Spleen (tissue), 7 donors: ENCODE data around the gene ALMS1.

Experiments
- POLR2A ChIP-seq, 3 donors: fragments of 450-650 bp; IDR thresholded peaks; one replicate each; pipeline ENCODE4 v1.5.1; 2017; ENCODE audit warnings: antibody characterized with exemption in 3 of 3, mild to moderate bottlenecking in 1 of 3
- TF ChIP-seq, protein P1 (sequence below), 11 experiments: fragments of 200-600 bp in 7 of 11; fragments of 450-650 bp in 4 of 11; sonication (generic) in 4 of 11; IDR thresholded peaks in 8 of 11; conservative IDR thresholded peaks in 3 of 11; 1 replicate in 7 of 11; 2 replicates in 4 of 11; pipeline versions ENCODE4 v1.4.0 to v1.8.0; 2016 to 2021; ENCODE audit warnings: antibody characterized with exemption in 11 of 11, inconsistent platforms in 4 of 11, mild to moderate bottlenecking in 1 of 11
- donor health status: DM: no; HTN: no; CAD: no; lungs with moderate emphysema.
- donor health status: DM: no; HTN: no; CAD: no.
- donor health status: DM: no; HTN: no; CAD: no.

DNA sequence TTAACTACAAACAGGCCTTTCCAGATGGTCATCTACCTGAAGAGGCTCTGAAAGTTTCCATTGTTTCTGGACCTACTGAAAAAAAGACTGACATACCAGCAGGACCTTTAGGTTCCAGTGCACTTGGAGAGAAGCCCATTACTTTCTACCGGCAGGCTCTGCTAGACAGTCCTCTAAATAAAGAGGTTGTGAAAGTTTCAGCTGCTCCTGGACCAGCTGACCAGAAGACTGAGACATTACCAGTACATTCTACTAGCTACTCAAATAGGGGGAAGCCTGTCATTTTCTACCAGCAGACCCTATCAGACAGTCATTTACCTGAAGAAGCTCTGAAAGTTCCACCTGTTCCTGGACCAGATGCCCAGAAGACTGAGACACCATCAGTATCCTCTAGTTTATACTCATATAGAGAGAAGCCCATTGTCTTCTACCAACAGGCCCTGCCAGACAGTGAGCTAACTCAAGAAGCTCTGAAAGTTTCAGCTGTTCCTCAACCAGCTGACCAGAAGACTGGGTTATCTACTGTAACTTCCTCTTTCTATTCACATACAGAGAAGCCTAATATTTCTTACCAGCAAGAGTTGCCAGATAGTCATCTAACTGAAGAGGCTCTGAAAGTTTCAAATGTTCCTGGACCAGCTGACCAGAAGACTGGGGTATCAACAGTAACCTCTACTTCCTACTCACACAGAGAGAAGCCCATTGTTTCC, 65.8 kb downstream of the ALMS1 start:
- TF ChIP-seq POLR2A (IDR thresholded peaks at IDR 0.05): no peak
- TF ChIP-seq, protein P1, sequence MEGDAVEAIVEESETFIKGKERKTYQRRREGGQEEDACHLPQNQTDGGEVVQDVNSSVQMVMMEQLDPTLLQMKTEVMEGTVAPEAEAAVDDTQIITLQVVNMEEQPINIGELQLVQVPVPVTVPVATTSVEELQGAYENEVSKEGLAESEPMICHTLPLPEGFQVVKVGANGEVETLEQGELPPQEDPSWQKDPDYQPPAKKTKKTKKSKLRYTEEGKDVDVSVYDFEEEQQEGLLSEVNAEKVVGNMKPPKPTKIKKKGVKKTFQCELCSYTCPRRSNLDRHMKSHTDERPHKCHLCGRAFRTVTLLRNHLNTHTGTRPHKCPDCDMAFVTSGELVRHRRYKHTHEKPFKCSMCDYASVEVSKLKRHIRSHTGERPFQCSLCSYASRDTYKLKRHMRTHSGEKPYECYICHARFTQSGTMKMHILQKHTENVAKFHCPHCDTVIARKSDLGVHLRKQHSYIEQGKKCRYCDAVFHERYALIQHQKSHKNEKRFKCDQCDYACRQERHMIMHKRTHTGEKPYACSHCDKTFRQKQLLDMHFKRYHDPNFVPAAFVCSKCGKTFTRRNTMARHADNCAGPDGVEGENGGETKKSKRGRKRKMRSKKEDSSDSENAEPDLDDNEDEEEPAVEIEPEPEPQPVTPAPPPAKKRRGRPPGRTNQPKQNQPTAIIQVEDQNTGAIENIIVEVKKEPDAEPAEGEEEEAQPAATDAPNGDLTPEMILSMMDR (IDR thresholded peaks at IDR 0.05 in 8 of 11, conservative IDR thresholded peaks at IDR 0.05 in 3 of 11): no peak
